K562 (cell line): Measurements from ENCODE around the gene CTSG.

Experiments used
- CC2D1A ChIP-seq: fragments of 450-650 bp; IDR thresholded peaks from 2 replicates; pipeline ENCODE4 v1.6.1; 2017; ENCODE audit warnings: mild to moderate bottlenecking
- KAT8 ChIP-seq: fragments of 450-650 bp; IDR thresholded peaks from 2 replicates; pipeline ENCODE4 v1.6.1; 2016; ENCODE audit warnings: low read depth, mild to moderate bottlenecking
- NR3C1 ChIP-seq: sonication (generic); formaldehyde crosslinking; IDR thresholded peaks from 2 replicates; pipeline ENCODE4 v1.8.1; 2022; ENCODE audit warnings: missing genetic modification reagents
- NRF1 ChIP-seq, 2 experiments: fragments of 450-650 bp; IDR thresholded peaks in 1 of 2; conservative IDR thresholded peaks in 1 of 2; 2 replicates each; pipeline ENCODE4 v1.6.1; 2014; ENCODE audit warnings: mild to moderate bottlenecking in 2 of 2
- POLR2A ChIP-seq: fragments of 450-650 bp; conservative IDR thresholded peaks from 2 replicates; pipeline ENCODE4 v1.6.1; 2016
- POLR2AphosphoS5 ChIP-seq: IDR thresholded peaks from 2 replicates; pipeline ENCODE4 v1.6.1; 2011; ENCODE audit warnings: mild to moderate bottlenecking, low read depth, low read length, moderate library complexity; ENCODE audit not compliant: control insufficient read depth, insufficient read depth
- RAD21 ChIP-seq, 2 experiments: fragments of 250-450 bp in 1 of 2; fragments of 450-650 bp in 1 of 2; sonication (Bioruptor Pico) in 1 of 2; formaldehyde crosslinking in 1 of 2; IDR thresholded peaks in 1 of 2; conservative IDR thresholded peaks in 1 of 2; 2 replicates each; pipeline versions ENCODE4 v1.4.0 to v1.8.0; 2020 to 2022; ENCODE audit warnings: mild to moderate bottlenecking in 2 of 2, moderate library complexity in 1 of 2
- ZNF274 ChIP-seq: IDR thresholded peaks from 2 replicates; pipeline ENCODE4 v1.6.1; 2011; ENCODE audit warnings: low read depth, mild to moderate bottlenecking, low read length, moderate library complexity, borderline replicate concordance
- TF ChIP-seq, protein P1 (sequence below): fragments of 450-650 bp; IDR thresholded peaks from one replicate; pipeline ENCODE4 v1.6.1; 2018; ENCODE audit warnings: mild to moderate bottlenecking, moderate library complexity; ENCODE audit not compliant: partially characterized antibody

DNA sequence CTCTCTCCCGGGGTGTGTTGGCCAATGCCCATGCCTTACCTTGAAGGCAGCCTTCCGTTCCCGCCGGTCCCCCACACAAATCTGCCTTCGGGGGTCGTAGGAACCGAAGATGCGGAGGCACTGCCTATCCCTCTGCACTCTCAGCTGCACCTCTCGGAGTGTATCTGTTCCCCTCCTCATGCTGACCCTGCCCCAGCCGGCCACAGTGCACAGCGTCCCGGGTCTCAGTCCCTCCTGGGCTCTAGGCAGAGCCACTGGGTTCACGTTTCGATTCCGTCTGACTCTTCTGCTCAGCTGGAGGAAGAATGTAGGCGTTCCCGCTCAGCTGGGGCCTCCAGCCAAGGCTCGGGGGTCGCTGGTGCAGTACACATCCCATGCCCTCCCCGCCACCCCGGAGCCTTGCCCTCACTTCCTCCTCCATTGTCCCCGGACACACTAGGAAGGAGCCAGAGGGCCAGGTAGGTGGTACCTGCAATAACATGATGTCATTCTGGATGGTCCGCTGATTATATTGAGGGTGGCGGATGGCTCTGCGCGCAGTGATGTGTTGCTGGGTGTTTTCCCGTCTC is 1.8 kb downstream of the CTSG start:
- TF ChIP-seq ZNF274 (no peak), CC2D1A (no peak), RAD21 (CRISPR knock-in tag; conservative IDR thresholded peaks at IDR 0.05 in 1 of 2, IDR thresholded peaks at IDR 0.05 in 1 of 2) (no peak), NRF1 (conservative IDR thresholded peaks at IDR 0.05 in 1 of 2, IDR thresholded peaks at IDR 0.05 in 1 of 2) (no peak), POLR2A (no peak), POLR2AphosphoS5 (no peak), NR3C1 (CRISPR knock-in tag) (no peak), KAT8 (no peak)
- TF ChIP-seq, protein P1, sequence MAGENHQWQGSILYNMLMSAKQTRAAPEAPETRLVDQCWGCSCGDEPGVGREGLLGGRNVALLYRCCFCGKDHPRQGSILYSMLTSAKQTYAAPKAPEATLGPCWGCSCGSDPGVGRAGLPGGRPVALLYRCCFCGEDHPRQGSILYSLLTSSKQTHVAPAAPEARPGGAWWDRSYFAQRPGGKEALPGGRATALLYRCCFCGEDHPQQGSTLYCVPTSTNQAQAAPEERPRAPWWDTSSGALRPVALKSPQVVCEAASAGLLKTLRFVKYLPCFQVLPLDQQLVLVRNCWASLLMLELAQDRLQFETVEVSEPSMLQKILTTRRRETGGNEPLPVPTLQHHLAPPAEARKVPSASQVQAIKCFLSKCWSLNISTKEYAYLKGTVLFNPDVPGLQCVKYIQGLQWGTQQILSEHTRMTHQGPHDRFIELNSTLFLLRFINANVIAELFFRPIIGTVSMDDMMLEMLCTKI: no peak
